Thyroid gland (tissue), 4 donors: ENCODE data around the gene PINLYP. TPM values are rescaled to one million over a fixed set of nuclear protein-coding genes. Genes with fewer than 3 reads are reported as not detected.
"Not testable (repeated sequence)": the region's sequence is repeated elsewhere in the genome, so short reads cannot be mapped to it uniquely, and the experiment has no call there.

ENCODE experiments used
- DNase-seq, 2 donors: peaks; one replicate each; pipeline ENCODE4 v3.0.0-alpha.2; 2019
- H3K27ac ChIP-seq, 3 donors: fragments of 200-600 bp; sonication (generic); 1 replicate in 2 of 3; 2 replicates in 1 of 3; pipeline ENCODE4 v1.5.1; 2016 to 2019; ENCODE audit warnings: mild to moderate bottlenecking in 1 of 3, moderate library complexity in 1 of 3
- H3K27me3 ChIP-seq: fragments of 200-600 bp; sonication (generic); one replicate; pipeline ENCODE4 v1.5.1; 2019
- H3K36me3 ChIP-seq, 2 donors: fragments of 200-600 bp; sonication (generic); one replicate each; pipeline ENCODE4 v1.5.1; 2016 to 2019
- H3K4me1 ChIP-seq, 2 donors: fragments of 200-600 bp; sonication (generic); one replicate each; pipeline ENCODE4 v1.5.1; 2017 to 2019
- H3K4me3 ChIP-seq, 3 donors: fragments of 200-600 bp; sonication (generic); replicated peaks in 1 of 3; 1 replicate in 2 of 3; 2 replicates in 1 of 3; pipeline ENCODE4 v1.5.1; 2016; ENCODE audit warnings: mild to moderate bottlenecking in 1 of 3
- H3K9me3 ChIP-seq: fragments of 200-600 bp; sonication (generic); one replicate; pipeline ENCODE4 v1.5.1; 2017
- CTCF ChIP-seq, 6 experiments: fragments of 200-600 bp in 3 of 6; fragments of 450-650 bp in 3 of 6; sonication (generic) in 3 of 6; IDR thresholded peaks; one replicate each; pipeline ENCODE4 v1.5.1; 2016 to 2019; ENCODE audit warnings: antibody characterized with exemption in 6 of 6, mild to moderate bottlenecking in 2 of 6, inconsistent platforms in 1 of 6, moderate library complexity in 1 of 6
- POLR2A ChIP-seq, 2 donors: fragments of 450-650 bp; IDR thresholded peaks; one replicate each; pipeline ENCODE4 v1.6.1; 2017; ENCODE audit warnings: antibody characterized with exemption in 2 of 2, mild to moderate bottlenecking in 2 of 2, moderate library complexity in 1 of 2
- WGBS, 2 donors: methylation state at CpG; one replicate each; pipeline ENCODE4 v1.1.5; 2017; 5-methylcytosine and 5-hydroxymethylcytosine counted together
- intact Hi-C: fragments of 100-400 bp; cut with DNase I; formaldehyde crosslinking; loops from one replicate; pipeline ENCODE4 v1.15.1; 2023
- total RNA-seq, 4 donors: library from RNA; depleted of rRNA; stranded (reverse); fragments of >200 nt; gene quantifications; one replicate each; pipeline ENCODE4 v1.2.3, GENCODE V29; 2016

PINLYP gene
- total RNA-seq, 4 donors from 2014 or later: 11.8 to 19.3 (median 13.2) TPM

DNA sequence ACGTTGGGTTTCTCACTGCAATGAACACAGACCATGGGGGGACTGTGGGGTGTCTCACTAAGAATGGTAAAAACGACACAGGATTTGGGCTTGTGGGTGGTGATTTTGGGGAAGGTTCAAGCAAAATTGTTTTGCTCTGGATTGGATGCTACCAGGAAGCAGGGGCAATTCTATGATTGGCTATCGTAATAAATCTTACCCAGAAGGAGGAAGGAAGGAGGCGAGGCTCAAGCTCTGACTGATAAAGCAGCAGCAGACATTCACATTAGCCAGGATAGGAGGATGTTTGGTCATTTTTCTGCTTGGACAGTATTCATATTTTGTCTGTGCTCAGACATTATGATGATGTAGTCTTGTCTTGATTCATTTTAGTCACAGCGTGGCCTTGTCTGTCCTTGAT lies 22.3 kb downstream of the PINLYP start:
- Histone ChIP-seq H3K27ac (no peak overlapping the region), H3K4me1 (peaks cover 31 to 33% of the 10 kb centered on the region in 2 donors), H3K4me3 (no peak overlapping the region), H3K36me3 (peaks cover 10 to 18% of the 10 kb centered on the region in 2 donors), H3K27me3 (no peaks in the 10 kb centered on the region), H3K9me3 (no peaks in the 10 kb centered on the region)
- 63 to 72% methylated on average over 5 of the region's 5 CpGs for WGBS, 2 donors
- intact Hi-C loops: loop anchor here (2.0 to 10.0 kb wide), 2 partner anchors 23 to 63 kb away; partner anchors contain the start of genes PINLYP, XRCC1 and ZNF575
- no peak for TF ChIP-seq POLR2A (IDR thresholded peaks at IDR 0.05)
- no peak for TF ChIP-seq CTCF (IDR thresholded peaks at IDR 0.05)
- no peak for DNase-seq

DNA sequence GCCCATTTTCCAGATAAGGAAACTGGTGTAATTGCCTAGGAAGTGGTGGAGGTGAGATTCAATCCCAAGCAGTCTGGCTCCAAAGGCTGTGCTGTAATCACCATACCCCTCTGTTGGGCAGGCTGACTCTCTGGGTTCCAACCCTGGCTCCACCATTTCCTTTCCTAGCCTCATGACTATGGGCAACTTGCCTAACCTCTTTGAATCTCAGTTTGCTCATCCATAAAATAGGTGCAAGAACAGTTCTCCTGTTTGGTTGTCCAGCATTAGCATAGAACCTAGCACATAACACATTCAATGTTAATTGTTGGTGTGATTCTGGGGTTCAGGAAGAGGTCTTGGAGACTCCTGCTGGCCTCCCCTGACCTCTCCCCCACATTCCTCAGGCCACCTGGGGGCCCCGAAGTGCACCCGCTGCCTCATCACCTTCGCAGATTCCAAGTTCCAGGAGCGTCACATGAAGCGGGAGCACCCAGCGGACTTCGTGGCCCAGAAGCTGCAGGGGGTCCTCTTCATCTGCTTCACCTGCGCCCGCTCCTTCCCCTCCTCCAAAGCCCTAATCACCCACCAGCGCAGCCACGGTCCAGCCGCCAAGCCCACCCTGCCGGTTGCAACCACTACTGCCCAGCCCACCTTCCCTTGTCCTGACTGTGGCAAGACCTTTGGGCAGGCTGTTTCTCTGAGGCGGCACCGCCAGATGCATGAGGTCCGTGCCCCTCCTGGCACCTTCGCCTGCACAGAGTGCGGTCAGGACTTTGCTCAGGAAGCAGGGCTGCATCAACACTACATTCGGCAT lies 23.0 kb downstream of the PINLYP start:
- Histone ChIP-seq H3K4me3 (no peak overlapping the region), H3K4me1 (peaks cover 29 to 33% of the 10 kb centered on the region in 2 donors), H3K27me3 (no peaks in the 10 kb centered on the region), H3K27ac (no peak overlapping the region), H3K36me3 (peaks cover 6 to 15% of the 10 kb centered on the region in 2 donors), H3K9me3 (no peaks in the 10 kb centered on the region)
- intact Hi-C loops: loop anchor here (10.0 kb wide), 1 partner anchor 64 kb away; the partner anchor contains the start of gene ZNF575
- 94 to 95% methylated on average over 16 to 17 of the region's 19 CpGs for WGBS, 2 donors
- TF ChIP-seq CTCF (IDR thresholded peaks at IDR 0.05): no peak
- no peak for TF ChIP-seq POLR2A (IDR thresholded peaks at IDR 0.05)
- no peak for DNase-seq

- Histone ChIP-seq H3K36me3 (peaks cover 6 to 8% of the 10 kb centered on the region in 2 donors), H3K9me3 (no peaks in the 10 kb centered on the region), H3K4me1 (peaks cover 18 to 22% of the 10 kb centered on the region in 2 donors), H3K4me3 (no peak overlapping the region), H3K27ac (no peak overlapping the region), H3K27me3 (no peaks in the 10 kb centered on the region)
- TF ChIP-seq CTCF (IDR thresholded peaks at IDR 0.05): no peak
- TF ChIP-seq POLR2A (IDR thresholded peaks at IDR 0.05): no peak
- WGBS, 2 donors: 89 to 93% methylated on average over 4 of the region's 4 CpGs
- no peak for DNase-seq
- intact Hi-C loops: loop anchor here (10.0 kb wide), 1 partner anchor 65 kb away; the partner anchor contains the start of gene ZNF575
These were observed 24.2 kb downstream of the PINLYP start for GRCh38 chr19:43599635-43600295.

DNA sequence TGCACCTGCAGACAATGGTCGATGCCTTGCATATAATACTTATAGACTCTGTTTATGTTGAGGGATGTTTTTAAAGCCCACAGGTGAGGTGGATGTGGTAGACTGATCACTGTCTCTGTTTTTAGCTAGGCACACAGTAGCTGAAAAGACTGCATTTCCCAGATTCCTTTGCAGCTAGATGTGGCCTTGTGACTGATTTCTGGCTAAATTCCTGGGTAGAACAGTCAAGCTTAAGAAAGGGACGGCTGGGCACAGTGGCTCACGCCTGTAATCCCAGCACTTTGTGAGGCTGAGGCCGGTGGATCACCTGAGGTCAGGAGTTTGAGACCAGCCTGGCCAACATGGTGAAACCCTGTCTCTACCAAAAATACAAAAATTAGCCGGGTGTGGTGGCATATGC lies 24.7 kb downstream of the PINLYP start:
- H3K27me3 ChIP-seq, H3K27ac ChIP-seq, DNase-seq, intact Hi-C loops, H3K36me3 ChIP-seq, H3K4me3 ChIP-seq, H3K9me3 ChIP-seq: not testable (repeated sequence)
- H3K4me1 ChIP-seq: peaks cover 13 to 16% of the 10 kb centered on the region in 2 donors
- WGBS, 2 donors: 66 to 89% methylated on average over 5 of the region's 5 CpGs

GRCh38 chr19:43605875-43606568 lies 30.4 kb downstream of the PINLYP start:
- WGBS, 2 donors: 77 to 85% methylated on average over 7 of the region's 7 CpGs
- H3K27me3 ChIP-seq: no peaks in the 10 kb centered on the region
- TF ChIP-seq POLR2A (IDR thresholded peaks at IDR 0.05): no peak
- no peak for TF ChIP-seq CTCF (IDR thresholded peaks at IDR 0.05)
- peaks cover 0 to 6% of the 10 kb centered on the region in 2 donors for H3K36me3 ChIP-seq
- H3K27ac ChIP-seq: no peak overlapping the region
- intact Hi-C loops: no loop called here
- H3K4me1 ChIP-seq: no peaks in the 10 kb centered on the region
- H3K4me3 ChIP-seq: no peak overlapping the region
- H3K9me3 ChIP-seq: no peaks in the 10 kb centered on the region
- no peak for DNase-seq
